Renal pelvis (tissue), 12 donors: ENCODE measurements around the gene FHAD1. TPM values are rescaled to one million over a fixed set of nuclear protein-coding genes. Genes with fewer than 3 reads are reported as not detected.

Experiments
- DNase-seq: peaks from one replicate; pipeline ENCODE4 v3.0.0-alpha.2; 2013
- long read RNA-seq, 16 experiments: transcript quantifications; one replicate each; lab custom pipeline, GENCODE V29; 2026
- polyA plus RNA-seq, 3 donors: library from polyadenylated mRNA; unstranded; fragments of 120-200 nt; gene quantifications; one replicate each; pipeline ENCODE4 v1.2.1, GENCODE V29; 2013; ENCODE audit not compliant: insufficient read length in 3 of 3

FHAD1 gene
- 1 to 10 TPM; 2.9 to 4.7 (median 3.5) TPM for polyA plus RNA-seq
- long read RNA-seq, donor 1, result 0 reads
- long read RNA-seq, donor 2, full-length matches to known transcripts, result 1 of 1 reads
- long read RNA-seq, donor 2, partial matches to known transcripts, result 0 of 1 reads
- long read RNA-seq, donor 2, other reads (novel, unspliced or antisense), result 0 of 1 reads
- long read RNA-seq, donor 3, result 0 reads
- long read RNA-seq, donor 4, result 0 reads
- long read RNA-seq, donor 5, result 0 reads
- long read RNA-seq, donor 6, result 0 reads
- long read RNA-seq, donor 7, result 0 reads
- long read RNA-seq, donor 8, full-length matches to known transcripts, result 3 of 3 reads
- long read RNA-seq, donor 8, partial matches to known transcripts, result 0 of 3 reads
- long read RNA-seq, donor 8, other reads (novel, unspliced or antisense), result 0 of 3 reads
- long read RNA-seq, donor 9, result 0 reads
- long read RNA-seq, donor 10, full-length matches to known transcripts, result 1 of 1 reads
- long read RNA-seq, donor 10, partial matches to known transcripts, result 0 of 1 reads
- long read RNA-seq, donor 10, other reads (novel, unspliced or antisense), result 0 of 1 reads
- long read RNA-seq, donor 11, result 0 reads
- long read RNA-seq, donor 12, result 0 reads
- long read RNA-seq, donor 13, result 0 reads
- long read RNA-seq, donor 14, result 0 reads
- long read RNA-seq, donor 15, full-length matches to known transcripts, result 3 of 3 reads
- long read RNA-seq, donor 15, partial matches to known transcripts, result 0 of 3 reads
- long read RNA-seq, donor 15, other reads (novel, unspliced or antisense), result 0 of 3 reads
- long read RNA-seq, donor 16, result 0 reads

DNA sequence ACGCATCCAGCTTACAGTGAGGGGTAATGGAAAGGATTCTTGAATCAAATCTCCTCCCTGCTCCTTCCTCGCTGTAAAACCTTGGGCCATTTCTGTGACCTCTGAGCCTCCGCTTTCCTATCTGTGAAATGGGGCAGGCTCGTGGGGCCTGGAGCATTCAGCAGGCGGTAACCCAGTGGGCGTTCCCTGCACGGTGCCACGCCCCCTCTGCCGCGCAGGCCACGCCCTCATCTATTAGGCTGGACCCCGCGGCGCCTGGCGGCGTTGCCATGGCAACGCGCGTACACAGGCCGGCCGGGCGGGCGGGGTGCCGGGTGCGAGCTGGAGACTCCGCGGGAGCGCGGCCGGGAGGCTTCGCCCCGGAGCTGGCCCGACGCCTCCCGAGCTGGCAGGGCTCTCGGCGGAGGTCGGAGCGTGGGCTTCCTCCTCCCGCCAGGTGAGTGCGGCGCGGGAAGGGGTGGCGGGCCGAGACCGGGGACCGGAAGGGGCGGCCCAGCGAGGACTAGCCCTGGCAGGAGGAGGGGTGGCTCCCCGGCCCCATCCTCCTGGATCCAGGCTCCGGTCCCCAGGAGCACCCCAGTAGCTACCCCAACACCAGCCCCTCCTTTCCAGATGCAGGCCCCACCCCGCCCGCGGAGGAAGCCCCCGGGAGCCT is at the start of gene FHAD1:
TSS of gene FHAD1 (plus strand) at position 264 of the 655 bp plus-strand sequence. CDS start 4,562 bp downstream, outside the sequence.
- DNase-seq, result peak; percentile 69

DNA sequence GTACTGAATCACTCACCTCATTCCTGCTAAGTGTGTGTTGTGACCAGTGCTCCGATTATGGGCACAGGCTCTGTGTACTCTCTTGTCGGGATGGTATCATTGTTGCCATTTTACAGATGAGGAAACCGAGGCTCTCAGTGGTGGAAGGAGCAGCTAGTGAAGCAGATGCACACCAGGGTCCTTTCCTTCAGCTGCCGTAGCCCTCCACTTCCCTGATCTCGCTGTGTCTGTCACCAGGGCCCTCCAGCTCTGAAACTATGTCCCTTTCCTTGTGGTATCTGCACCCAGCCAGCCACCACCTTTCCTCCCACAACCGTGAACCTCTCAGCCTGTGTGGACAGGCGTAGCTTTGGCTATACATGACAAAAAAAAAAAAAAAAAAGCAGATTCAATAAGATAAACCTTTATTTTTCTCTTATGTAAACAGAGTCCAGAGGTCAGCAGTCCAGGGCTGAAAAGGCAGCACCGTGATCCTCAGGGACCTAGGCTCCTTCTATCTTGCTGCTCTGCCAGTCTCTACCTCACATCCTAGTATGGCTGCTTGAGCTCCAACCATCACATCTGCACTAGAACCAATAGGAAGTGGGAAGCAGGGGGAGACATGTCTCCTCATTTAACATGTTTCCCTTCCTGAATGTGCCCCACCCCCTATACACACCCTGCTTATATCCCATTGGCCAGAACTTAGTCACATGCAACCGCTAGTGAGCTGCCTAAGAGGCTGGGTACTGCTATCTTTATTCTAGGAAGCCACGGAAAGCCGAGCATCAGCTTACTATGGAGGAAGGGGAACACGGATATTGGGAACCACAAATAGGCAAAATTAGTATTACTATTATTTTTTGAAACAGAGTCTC is 49.2 kb upstream of the FHAD1 start:
- no peak for DNase-seq

DNA sequence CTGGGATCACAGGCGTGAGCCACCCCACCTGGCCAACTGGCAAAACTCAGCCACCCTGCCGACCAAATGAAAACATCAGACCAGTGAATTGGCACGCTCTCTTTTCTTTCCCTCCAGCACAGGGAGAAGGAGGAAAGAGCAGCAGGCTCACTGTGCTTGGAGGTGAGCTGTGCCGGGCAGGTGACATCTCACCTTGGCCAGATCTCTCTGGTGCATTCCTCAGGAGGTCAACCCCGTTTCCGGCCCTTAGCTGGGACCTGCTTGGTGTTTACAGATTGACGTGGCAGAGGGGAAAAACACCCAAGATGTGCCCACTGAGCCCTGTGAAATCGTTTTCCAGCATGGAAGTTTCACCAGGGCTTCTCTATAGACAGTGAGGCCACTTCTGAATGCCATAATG is 48.3 kb upstream of the FHAD1 start:
- no peak for DNase-seq

DNA sequence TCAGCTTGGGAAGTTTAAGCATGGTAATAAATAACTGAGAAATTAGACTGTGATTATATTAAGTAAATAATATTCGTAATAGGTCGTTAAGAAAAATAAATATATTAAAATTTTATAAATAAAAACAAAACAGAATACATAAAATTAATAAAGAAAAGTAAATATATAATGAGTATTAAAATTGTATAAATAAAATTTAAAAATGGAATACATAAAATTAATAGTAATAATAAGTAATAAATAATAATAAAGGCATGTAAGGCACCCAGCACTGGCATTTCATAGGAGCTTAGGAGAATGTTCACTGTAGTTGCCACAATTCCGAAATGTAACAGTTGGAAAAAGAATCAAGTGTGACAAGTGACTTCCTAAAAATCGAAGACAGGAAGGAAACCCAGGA is 45.8 kb upstream of the FHAD1 start:
- no peak for DNase-seq

DNA sequence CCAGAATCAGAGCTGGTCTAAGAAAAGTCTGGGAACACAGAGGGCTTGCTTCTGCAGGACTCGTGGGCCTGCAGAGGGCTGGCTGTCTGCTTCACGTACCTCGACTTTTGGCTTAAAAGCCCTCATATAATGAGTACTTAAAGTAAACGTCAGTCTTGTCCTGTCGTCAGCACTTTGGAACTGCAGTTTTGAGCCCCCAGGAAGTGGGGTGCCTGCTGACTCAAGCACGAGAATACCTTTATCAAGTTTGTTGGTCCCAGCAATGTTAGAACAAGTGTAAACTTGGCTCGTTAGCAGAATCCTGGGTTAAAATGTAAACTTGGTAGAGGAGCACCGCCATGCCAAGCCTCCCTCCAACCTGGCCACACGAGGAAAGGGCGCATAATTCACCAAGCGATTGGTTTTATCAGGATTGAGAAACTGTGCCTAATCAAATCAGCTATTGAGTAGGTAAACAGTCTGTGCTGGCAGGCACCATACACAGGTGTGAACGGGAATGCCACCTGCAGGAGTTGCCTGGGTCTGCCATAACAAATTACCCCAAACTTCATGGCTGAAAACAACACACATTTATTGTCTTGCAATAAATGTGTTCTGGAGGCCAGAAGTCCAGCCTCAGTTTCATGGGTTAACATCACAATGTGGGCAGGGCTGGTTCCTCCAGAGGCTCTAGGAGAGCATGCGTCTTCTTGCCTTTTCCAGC is 45.0 kb upstream of the FHAD1 start:
- DNase-seq, result no peak

DNA sequence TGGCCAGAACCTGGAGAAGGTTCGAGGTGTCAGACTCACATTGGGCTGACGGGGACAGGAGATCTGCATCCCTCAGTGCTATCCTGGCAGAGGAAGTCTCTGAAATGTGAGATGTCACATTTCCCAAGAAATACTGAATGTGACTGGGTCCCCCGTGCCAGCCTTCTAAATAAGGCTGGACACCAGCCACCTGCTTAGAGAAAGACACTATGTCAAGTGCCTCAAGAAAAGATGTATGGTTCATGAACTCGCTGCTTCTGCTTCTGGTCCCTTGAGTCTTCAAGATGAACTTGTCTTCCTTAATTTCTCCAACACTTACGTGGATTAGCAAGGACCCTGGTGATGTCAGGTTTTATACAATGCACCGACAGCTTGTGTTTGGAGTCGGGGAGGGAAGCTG is 42.1 kb upstream of the FHAD1 start:
- DNase-seq, result no peak

DNA sequence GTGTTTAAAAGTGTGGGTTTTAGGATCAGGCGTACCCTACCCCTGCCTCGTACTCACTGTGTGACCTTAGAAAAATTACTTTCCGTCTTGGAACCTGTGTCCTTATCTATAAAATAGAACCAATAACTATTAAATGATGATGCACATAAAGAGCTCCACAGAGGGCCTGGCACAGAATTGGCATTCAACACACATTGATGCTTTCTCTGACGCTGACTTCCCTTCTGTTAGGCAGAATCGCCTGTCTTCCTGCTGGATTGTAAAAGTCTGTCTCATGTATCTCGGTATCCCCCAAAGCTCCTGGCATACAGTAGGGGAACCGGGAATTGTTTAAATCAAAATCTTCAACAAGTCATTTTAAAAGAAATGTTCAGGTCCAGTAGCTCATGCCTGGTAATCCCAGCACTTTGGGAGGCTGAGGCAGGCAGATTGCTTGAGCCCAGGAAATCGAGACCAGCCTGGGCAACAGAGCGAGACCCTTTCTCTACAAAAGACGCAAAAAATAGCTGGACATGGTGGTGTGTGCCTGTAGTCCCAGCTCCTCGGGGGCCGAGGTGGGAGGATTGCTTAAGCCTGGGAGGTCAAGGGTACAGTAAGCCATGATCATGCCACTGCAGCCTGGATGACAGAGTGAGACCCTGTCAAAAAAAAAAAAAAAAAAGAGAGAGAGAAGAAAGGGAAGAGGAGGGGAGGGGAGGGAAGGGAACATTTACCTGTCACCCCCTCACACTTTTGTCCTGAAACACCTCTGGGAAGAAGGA is 41.3 kb upstream of the FHAD1 start:
- no peak for DNase-seq

DNA sequence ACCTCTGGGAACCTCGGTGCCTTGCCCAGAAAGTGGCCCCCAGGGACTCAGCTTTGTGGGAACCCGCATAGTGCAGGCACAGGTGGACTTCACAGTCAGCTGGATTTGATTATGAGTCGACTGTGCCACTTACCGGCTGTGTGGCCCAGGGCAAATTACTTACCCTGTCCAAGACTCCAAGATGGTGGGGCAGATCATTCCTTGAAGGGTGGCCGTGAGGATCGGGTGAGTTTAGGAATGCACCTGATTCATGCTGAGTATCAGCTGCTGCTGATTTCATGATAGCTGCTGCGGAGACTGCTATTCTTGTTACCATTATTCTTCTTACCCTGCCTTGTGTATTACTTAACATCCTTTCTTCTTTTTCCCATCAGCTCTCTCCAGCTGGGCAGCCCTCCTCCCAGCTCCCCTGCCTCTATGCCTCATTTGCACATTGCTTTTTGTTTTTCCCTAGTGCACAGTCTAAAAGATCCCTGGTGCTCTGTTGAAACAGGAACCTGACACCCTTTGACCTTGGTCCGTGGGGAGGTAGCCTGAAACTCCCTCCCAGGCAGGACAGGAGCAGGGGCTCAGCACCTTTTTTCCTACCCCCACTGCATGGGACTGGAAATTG is 40.5 kb upstream of the FHAD1 start:
- DNase-seq, result no peak

DNA sequence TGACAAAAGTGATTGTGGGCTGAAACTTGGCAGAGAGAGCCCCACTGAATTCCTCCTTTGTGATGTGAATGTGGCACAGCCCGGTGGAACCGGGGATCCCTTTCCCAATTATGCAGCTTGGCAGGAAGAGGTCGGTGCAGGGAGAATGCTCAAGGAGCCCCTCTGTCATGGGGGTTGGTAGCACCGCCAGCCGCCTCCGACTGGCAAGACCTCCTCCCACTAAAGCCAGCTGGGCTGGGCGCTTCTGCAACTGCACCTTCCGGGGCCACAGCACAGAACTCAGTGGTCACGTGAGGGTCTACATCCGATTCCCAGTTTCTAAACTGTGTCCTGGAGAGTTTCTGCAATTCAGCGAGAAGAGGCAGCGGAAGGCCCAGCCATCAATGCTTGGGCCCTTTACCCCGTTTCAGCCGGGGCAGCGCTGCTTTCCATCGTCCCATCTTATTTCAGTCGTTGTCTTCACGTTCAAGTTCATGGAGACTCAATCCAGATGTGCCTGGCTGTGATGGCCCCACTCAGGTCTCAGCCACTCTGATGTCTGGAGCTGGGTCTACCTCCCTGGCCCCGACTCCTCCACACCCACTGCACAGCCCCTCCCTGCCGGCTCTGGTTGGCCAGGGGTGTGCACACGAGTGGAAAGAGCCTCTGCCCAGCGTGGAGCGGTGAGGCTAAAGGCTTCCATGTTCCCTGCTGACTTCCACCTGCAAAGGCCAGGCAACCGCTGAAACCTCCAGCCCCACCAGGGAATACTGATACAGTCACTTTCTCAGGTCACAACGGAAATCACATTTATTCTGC is 39.8 kb upstream of the FHAD1 start:
- DNase-seq, result no peak

DNA sequence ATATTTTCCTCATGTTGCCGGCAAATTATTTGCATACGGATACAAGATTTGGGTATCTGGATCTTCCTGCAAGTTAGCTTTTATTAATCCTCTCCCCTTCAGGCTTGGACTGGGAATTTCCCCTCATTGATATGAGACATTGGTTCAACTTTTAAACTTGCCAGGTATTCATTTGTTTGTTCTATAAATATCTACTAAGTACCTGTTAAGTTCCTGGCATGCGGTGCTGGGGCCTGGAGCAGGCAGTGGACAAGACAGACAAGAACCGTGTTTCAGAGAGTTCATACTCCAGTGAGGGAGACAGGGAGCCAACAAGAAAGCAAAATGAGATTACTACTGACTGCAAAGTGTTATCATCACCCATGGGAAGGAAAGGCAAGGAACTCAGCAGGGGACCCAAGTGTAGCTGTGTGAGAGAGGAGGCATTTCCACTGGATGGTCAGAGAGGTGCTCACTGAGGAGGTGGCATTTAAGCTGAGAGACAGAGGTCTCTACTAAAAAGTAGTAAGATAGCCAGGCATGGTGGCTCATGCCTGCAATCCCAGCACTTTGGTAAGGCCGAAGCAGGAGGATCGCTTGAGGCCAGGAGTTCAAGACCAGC is 39.1 kb upstream of the FHAD1 start:
- no peak for DNase-seq

DNA sequence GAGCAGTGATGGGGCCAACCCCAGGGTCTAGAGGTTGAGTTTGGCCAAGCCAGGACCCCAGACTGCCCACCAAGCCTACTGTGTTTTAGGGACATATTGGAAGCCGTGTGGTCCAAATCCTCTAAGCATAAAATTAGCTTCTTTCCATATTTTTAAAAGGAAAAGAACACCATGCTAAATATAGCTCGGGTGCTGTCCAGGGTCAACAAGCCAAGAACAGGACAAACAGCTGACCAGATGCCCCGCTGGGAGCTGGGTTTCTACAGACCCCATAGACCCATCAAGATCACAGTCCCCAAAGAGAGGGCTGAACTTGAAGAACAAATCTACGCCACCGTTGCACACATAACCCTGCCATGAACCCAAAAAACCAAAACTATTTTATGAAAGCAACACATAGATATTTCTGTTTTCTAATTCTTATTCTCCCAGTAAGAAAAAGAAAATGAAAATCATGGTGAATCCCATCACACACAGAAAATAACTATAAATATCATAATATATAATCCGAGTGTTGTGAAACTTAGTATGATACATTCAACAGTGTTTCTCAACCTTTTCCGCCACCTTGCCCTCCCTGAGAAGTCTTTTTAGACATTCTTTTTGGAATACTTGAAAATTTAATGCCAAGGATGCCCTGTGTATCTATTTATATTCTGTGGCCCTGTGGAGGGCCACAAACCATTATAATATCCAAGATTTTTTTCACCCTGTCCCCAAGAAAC is 36.2 kb upstream of the FHAD1 start:
- DNase-seq, result no peak

DNA sequence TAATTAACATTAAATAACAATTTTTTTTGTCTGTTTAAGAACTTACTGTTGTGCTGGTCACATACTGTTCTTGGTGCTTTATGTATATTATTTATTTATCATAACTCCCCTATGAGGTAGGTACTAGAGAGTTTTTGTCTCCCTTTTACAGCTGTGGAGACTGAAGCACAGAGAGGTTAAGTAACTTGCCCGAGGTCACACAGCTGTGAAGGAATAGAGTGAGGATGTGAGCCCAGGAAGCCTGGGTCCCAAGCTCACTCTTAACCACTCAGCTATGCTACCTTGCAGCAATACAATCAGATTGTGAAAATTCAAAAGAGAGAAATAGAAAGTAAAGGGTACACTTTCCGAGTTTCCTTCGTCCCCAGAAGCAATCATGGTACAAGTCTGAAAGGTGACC is 35.6 kb upstream of the FHAD1 start:
- DNase-seq, result no peak

DNA sequence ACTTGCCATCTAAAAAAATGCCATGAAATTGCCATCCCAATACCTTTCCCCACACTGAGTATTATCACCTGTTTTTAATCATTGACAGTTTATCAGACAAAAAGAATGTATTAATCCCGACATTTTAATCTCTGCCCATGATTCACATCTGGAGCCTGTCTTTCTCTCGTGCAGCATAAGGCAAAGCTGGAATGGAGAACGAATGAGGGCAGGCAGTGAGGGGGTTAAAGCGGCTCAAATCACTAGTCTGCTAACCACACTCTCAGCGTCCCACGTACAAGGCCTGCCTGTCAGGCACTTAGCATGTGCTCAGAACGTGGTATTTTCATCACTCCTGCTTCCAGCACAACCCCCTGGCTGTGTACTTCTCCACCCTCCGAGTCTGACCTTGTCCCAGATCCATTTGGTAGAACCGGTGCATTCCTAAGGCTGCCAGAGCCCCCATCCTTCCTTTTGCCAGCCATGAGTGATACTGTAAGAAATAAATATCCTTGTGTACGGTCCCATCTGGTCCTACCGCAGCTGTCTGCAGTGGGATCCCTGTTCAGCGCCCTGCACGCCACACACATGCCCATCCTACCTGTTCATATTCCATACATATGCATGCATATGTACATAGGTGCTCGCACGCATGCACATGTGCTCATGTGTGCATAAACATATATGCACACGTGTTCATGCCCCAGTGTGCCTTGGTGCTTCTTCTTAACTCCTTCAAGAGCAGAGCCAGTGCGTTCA is 34.6 kb upstream of the FHAD1 start:
- DNase-seq, result no peak

DNA sequence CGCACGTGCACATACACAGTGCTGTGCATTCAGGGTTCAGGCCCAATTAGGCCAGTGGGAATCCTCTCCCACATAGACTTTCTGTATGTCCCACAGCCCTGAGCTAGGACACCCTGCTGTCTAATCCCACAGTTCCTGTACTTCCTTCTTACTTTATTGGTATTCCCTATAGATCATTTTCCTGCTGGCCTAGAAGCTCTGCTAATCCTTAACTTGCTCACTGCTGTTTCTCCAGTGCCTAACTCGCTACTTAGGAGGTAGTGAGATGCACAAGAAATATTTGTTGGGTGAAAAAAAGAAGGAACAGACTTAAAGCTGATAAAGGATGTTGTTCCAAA is 34.1 kb upstream of the FHAD1 start:
- DNase-seq, result no peak

DNA sequence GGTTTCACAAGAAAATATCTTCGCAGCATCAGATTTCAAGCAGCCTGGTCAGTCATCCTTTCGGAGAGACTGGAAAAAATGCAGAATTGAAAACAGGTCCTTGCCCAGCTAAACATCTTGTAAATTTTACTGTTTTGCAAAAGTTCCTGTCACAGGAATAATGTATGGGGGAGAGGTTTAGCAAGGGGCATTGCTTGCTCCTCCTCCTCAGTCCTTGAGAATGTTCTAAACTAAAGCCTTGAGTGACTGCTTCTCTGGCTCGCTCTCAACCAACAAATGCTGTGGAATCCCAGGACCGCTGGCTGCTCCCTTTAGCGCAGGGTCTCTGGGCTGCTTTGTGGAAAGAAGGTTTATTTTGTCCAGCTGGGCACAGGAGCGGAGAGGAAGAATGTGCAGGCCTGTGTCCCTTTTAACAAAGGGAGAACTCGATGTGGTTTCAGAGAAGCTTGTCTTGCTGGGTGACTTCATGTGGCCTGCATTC is 33.6 kb upstream of the FHAD1 start:
- DNase-seq, result no peak

DNA sequence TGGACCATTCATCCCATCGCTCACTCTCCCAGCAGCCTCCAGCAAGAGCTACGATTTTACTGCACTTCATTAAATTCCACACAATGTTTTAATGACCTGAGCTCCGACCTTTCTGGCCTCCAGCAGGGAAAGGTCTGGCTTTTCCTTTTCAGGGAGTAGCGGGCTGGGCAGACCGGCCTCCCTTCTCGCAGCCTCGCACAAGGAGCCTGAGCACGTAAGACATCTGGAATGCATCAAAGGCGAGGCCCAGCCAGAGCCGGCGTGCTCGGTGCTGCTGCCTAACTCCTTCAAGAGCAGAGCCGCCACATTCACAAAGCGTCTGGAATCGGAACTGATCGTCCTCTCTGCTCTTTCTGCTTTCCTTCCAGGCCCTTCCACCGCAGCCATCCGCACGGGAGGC is 32.5 kb upstream of the FHAD1 start:
- peak; percentile 82 for DNase-seq

DNA sequence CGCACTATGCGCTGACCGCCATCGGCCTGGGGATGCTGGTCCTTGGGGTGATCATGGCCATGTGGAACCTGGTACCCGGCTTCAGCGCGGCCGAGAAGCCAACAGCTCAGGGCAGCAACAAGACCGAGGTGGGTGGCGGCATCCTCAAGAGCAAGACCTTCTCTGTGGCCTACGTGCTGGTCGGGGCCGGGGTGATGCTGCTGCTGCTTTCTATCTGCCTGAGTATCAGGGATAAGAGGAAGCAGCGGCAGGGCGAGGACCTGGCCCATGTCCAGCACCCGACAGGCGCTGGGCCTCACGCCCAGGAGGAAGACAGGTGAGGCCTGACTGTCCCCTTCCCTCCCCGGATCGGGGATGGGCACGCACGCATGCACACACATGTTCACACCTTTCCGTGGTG is 31.9 kb upstream of the FHAD1 start:
- DNase-seq, result no peak
